Measurements from ENCODE around the gene MRNIP.

The MRNIP gene

GRCh38 chr5:179788193-179788854 lies 70.3 kb downstream of the MRNIP start:
- DNase-seq = no peak
